Neutrophil (primary cell): Measurements from ENCODE around the gene GMPS.
A peak's percentile ranks its signal among the peaks of the same experiment; 100 is the strongest.

Source experiments
- H3K27ac ChIP-seq: fragments of 200-600 bp; sonication (generic); 2 replicates; pipeline ENCODE4 v1.5.1; 2016; ENCODE audit warnings: mild to moderate bottlenecking, moderate library complexity
- H3K27me3 ChIP-seq: fragments of 200-600 bp; sonication (generic); 2 replicates; pipeline ENCODE4 v1.6.0; 2016; ENCODE audit warnings: mild to moderate bottlenecking
- H3K36me3 ChIP-seq: fragments of 200-600 bp; sonication (generic); 2 replicates; pipeline ENCODE4 v1.5.1; 2017
- H3K4me1 ChIP-seq, 2 experiments: fragments of 200-600 bp in 1 of 2; sonication (generic) in 1 of 2; 1 replicate in 1 of 2; 2 replicates in 1 of 2; pipeline versions ENCODE4 v1.5.1 to v1.6.1; 2013 to 2016; ENCODE audit warnings: low read depth in 1 of 2, low read length in 1 of 2, mild to moderate bottlenecking in 1 of 2, moderate library complexity in 1 of 2; ENCODE audit not compliant: control insufficient read depth in 1 of 2, insufficient read depth in 1 of 2
- H3K4me3 ChIP-seq, 2 experiments: fragments of 200-600 bp in 1 of 2; sonication (generic) in 1 of 2; 1 replicate in 1 of 2; 2 replicates in 1 of 2; pipeline ENCODE4 v1.5.1; 2013 to 2016; ENCODE audit warnings: low read depth in 1 of 2, low read length in 1 of 2, mild to moderate bottlenecking in 1 of 2, moderate library complexity in 1 of 2
- H3K9me3 ChIP-seq: fragments of 200-600 bp; sonication (generic); 2 replicates; pipeline ENCODE4 v1.5.1; 2016
- CTCF ChIP-seq: fragments of 200-600 bp; sonication (generic); IDR thresholded peaks from 2 replicates; pipeline ENCODE4 v1.5.1; 2016; ENCODE audit warnings: antibody characterized with exemption

GMPS gene

GRCh38 chr3:155870945-155871745 lies 695 bp downstream of the GMPS start:
- Histone ChIP-seq H3K9me3 (no peaks in the 10 kb centered on the region), H3K27ac (peak overlapping the region; percentile 85), H3K36me3 (no peaks in the 10 kb centered on the region), H3K4me1 (peaks cover 16 to 17% of the 10 kb centered on the region in 2 experiments), H3K27me3 (no peaks in the 10 kb centered on the region), H3K4me3 (peak overlapping the region; percentile 88 to 95)
- no peak for TF ChIP-seq CTCF

DNA sequence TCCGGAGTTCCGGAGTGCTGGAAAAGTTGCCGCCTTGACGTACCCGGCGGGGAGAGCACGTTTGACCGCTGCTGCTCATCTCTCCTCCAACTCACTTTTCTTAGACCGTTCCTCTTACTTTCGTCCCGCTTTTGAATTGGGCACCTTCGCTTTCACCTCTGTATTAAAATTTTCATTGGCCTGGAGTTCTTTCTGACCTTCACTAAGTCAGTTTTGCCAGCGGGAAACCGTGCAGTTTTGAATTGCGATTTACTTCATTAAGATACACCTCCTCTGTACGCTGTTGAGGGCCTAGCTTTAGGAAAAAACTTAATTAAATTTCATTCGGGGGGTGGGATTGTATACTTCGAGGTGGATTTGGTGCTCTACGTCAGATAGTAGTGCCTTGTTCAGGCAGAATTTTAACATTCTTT lies 1.3 kb downstream of the GMPS start:
- TF ChIP-seq CTCF = no peak
- Histone ChIP-seq H3K36me3 (no peaks in the 10 kb centered on the region), H3K4me3 (peak overlapping the region; percentile 88 to 95), H3K9me3 (no peaks in the 10 kb centered on the region), H3K27me3 (no peaks in the 10 kb centered on the region), H3K4me1 (peaks cover 16 to 17% of the 10 kb centered on the region in 2 experiments), H3K27ac (peak overlapping the region; percentile 85)

DNA sequence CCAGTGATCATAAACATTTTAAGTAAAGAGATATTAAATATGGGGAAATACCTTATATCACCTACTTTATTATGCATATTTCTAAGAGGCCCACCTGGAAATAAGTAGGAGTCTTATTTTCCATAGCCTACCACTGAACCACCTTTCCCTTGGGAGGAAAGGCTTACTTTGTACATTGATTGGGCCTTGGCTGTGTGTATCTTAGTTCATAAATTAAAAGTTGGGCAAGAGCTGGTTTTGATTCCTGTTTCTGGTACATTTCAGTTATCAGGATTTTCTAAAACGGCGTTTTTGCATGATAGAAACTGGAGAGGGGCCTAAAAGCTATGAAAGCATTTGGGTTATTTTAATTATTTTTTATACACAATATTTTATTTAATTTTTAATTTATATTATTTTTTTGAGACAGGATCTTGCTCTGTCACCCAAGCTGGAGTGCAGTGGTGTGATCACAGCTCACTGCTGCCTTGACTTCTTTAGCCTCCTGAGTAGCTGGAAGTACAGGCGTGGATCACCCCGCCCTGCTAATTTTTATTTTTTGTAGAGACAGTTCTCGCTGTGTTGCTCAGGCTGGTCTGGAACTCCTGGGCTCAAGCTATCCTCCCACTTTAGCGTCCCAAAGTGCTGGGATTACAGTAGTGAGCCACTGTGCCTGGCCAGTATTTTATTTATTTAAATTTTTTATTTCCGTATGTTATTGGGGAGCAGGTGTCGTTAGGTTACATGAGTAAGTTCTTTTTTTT lies 2.6 kb downstream of the GMPS start:
- no peak for TF ChIP-seq CTCF
- no peaks in the 10 kb centered on the region for H3K27me3 ChIP-seq
- no peak overlapping the region for H3K27ac ChIP-seq
- H3K4me1 ChIP-seq = peaks cover 16 to 17% of the 10 kb centered on the region in 2 experiments
- no peaks in the 10 kb centered on the region for H3K9me3 ChIP-seq
- H3K36me3 ChIP-seq = no peaks in the 10 kb centered on the region
- no peak overlapping the region for H3K4me3 ChIP-seq

DNA sequence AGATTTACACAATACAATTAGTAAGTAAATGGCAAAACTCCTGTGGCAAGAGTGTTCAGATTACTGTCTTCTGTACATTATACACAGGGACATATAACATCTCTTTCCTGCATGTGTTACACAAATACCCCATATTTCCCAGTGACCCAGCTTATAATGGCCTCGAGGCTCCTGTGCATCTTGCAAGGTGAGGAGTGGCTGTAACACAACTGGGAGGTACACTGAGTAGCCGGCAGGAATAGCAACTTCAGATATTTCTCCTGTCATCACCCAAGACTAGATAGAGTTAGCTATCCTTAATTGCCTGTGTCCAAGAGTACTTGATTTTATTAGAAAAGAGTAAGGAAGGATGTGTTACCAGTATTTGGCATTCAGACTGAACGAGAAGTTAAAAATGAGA lies 5.6 kb downstream of the GMPS start:
- Histone ChIP-seq H3K4me3 (no peak overlapping the region), H3K27ac (no peak overlapping the region), H3K36me3 (no peaks in the 10 kb centered on the region), H3K9me3 (no peaks in the 10 kb centered on the region), H3K4me1 (peaks cover 12 to 16% of the 10 kb centered on the region in 2 experiments), H3K27me3 (no peaks in the 10 kb centered on the region)
- no peak for TF ChIP-seq CTCF

DNA sequence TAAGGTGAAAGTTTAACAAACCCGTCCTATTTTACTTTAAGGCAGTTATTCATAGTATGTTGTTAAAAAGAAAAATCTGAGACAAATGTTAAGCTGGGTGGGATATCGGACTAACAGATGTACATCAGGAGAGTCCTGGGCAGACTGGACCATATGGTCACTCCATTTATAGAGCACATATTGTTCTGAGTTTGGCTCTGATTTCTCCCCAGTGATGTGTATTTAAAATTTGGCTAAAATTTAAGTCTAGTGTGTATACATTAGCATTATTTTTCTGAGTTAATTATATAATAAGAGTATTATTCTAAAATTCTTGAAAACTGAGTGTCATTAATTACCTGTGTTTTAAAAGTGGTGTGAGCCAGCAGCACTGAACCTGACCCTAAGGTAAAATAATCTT lies 6.1 kb downstream of the GMPS start:
- H3K27ac ChIP-seq = no peak overlapping the region
- no peaks in the 10 kb centered on the region for H3K36me3 ChIP-seq
- no peaks in the 10 kb centered on the region for H3K27me3 ChIP-seq
- H3K4me1 ChIP-seq = peaks cover 9 to 14% of the 10 kb centered on the region in 2 experiments
- no peak for TF ChIP-seq CTCF
- H3K9me3 ChIP-seq = no peaks in the 10 kb centered on the region
- H3K4me3 ChIP-seq = no peak overlapping the region
